ENCODE data around the gene FGF12.
"Not testable (repeated sequence)": the region's sequence is repeated elsewhere in the genome, so short reads cannot be mapped to it uniquely, and the experiment has no call there.

FGF12 gene

GRCh38 chr3:192719964-192720363, 7.4 kb downstream of the FGF12 start:
- CTCF ChIA-PET, result no interaction called here
- TF ChIP-seq CTCF (IDR thresholded peaks at IDR 0.05; ENCODE audit: insufficient read depth, low read length, missing control alignments), result no peak
- no peak overlapping the region for H3K4me3 ChIP-seq (ENCODE audit: low read depth, low read length)
- DNase-seq (ENCODE audit: low read depth, low spot score), result no peak
- POLR2A ChIA-PET, result no interaction called here

- no peak for TF ChIP-seq CTCF (IDR thresholded peaks at IDR 0.05; ENCODE audit: insufficient read depth, low read length, missing control alignments)
- ChIA-PET POLR2A (no interaction called here), CTCF (no interaction called here)
- H3K4me3 ChIP-seq (ENCODE audit: low read depth, low read length), result no peak overlapping the region
- no peak for DNase-seq (ENCODE audit: low read depth, low spot score)
Measured at GRCh38 chr3:192718156-192718555, 9.2 kb downstream of the FGF12 start.

- DNase-seq (ENCODE audit: low read depth, low spot score), result no peak
- no peak overlapping the region for H3K4me3 ChIP-seq (ENCODE audit: low read depth, low read length)
- POLR2A ChIA-PET, result no interaction called here
- TF ChIP-seq CTCF (IDR thresholded peaks at IDR 0.05; ENCODE audit: insufficient read depth, low read length, missing control alignments), result no peak
- CTCF ChIA-PET, result no interaction called here
Measured at GRCh38 chr3:192715126-192715525, 12.2 kb downstream of the FGF12 start.

GRCh38 chr3:192711126-192711525, 16.2 kb downstream of the FGF12 start:
- DNase-seq (ENCODE audit: low read depth, low spot score); H3K4me3 ChIP-seq (ENCODE audit: low read depth, low read length); POLR2A ChIA-PET; CTCF ChIA-PET: not testable (repeated sequence)

GRCh38 chr3:192710366-192710765, 17.0 kb downstream of the FGF12 start:
- no peak for DNase-seq (ENCODE audit: low read depth, low spot score)
- ChIA-PET CTCF (no interaction called here), POLR2A (no interaction called here)
- no peak for TF ChIP-seq CTCF (IDR thresholded peaks at IDR 0.05; ENCODE audit: insufficient read depth, low read length, missing control alignments)
- H3K4me3 ChIP-seq (ENCODE audit: low read depth, low read length), result no peak overlapping the region

- no peak overlapping the region for H3K4me3 ChIP-seq (ENCODE audit: low read depth, low read length)
- ChIA-PET POLR2A (no interaction called here), CTCF (no interaction called here)
- no peak for DNase-seq (ENCODE audit: low read depth, low spot score)
- TF ChIP-seq CTCF (IDR thresholded peaks at IDR 0.05; ENCODE audit: insufficient read depth, low read length, missing control alignments), result no peak
Measured at GRCh38 chr3:192706272-192706671, 21.1 kb downstream of the FGF12 start.

GRCh38 chr3:192700885-192701284, 26.5 kb downstream of the FGF12 start:
- POLR2A ChIA-PET, result no interaction called here
- no peak for TF ChIP-seq CTCF (IDR thresholded peaks at IDR 0.05; ENCODE audit: insufficient read depth, low read length, missing control alignments)
- H3K4me3 ChIP-seq (ENCODE audit: low read depth, low read length), result no peak overlapping the region
- CTCF ChIA-PET, result no interaction called here
- DNase-seq (ENCODE audit: low read depth, low spot score), result no peak
